IMR-90 (cell line): ENCODE measurements around the gene PPM1J. TPM values are rescaled to one million over a fixed set of nuclear protein-coding genes. Genes with fewer than 3 reads are reported as not detected.

Experiments
- ATAC-seq: fragments of 200-7000 bp; cut with Tn5 transposase; 2 replicates; pipeline ENCODE4 v1.9.1; 2020; ENCODE audit warnings: low read depth, mild to moderate bottlenecking, moderate library complexity
- BruUV-seq: library from RNA; stranded (reverse); fragments of 400-500 nt; replicated peaks from 2 replicates; lab custom pipeline; 2021; lab: Mats Ljungman, UMichigan
- CTCF ChIA-PET: fragments of 300-600 bp; formaldehyde crosslinking; extraction: SDS; loops from one replicate; lab custom pipeline; 2021; ENCODE audit warnings: antibody characterized with exemption; lab: Yijun Ruan, JAX
- POLR2A ChIA-PET: fragments of 300-600 bp; sonication (Branson Sonifier 250); formaldehyde crosslinking; loops from one replicate; lab custom pipeline; 2022; ENCODE audit warnings: antibody characterized with exemption; ENCODE audit not compliant: unreplicated experiment; lab: Charles Lee
- DNase-seq: peaks from one replicate; pipeline ENCODE4 v3.0.0; 2013
- H2AFZ ChIP-seq: replicated peaks from 2 replicates; pipeline ENCODE3; 2013; ENCODE audit warnings: low read length, mild to moderate bottlenecking; ENCODE audit not compliant: poor library complexity
- H2AK5ac ChIP-seq: 2 replicates; pipeline ENCODE4 v1.6.1; 2013; ENCODE audit warnings: low read depth, low read length, inconsistent platforms
- H2AK9ac ChIP-seq: replicated peaks from 2 replicates; pipeline ENCODE3; 2013; ENCODE audit warnings: mild to moderate bottlenecking, low read depth, low read length, moderate library complexity; ENCODE audit not compliant: poor library complexity
- H2BK120ac ChIP-seq: 2 replicates; pipeline ENCODE4 v1.6.1; 2013; ENCODE audit warnings: low read depth, low read length, inconsistent platforms
- H2BK15ac ChIP-seq: 3 replicates; pipeline ENCODE4 v1.6.1; 2013; ENCODE audit warnings: low read depth, low read length, inconsistent platforms
- H2BK20ac ChIP-seq: 2 replicates; pipeline ENCODE4 v1.6.1; 2013; ENCODE audit warnings: low read depth, mild to moderate bottlenecking, inconsistent platforms, low read length, moderate library complexity
- H2BK5ac ChIP-seq: 2 replicates; pipeline ENCODE4 v1.6.1; 2013; ENCODE audit warnings: mild to moderate bottlenecking, low read depth, low read length, inconsistent platforms; ENCODE audit not compliant: poor library complexity, severe bottlenecking
- H3K14ac ChIP-seq: replicated peaks from 2 replicates; pipeline ENCODE4 v1.6.1; 2013; ENCODE audit warnings: low read depth, low read length, inconsistent platforms
- H3K18ac ChIP-seq: 2 replicates; pipeline ENCODE4 v1.6.1; 2013; ENCODE audit warnings: low read depth, low read length, control low read depth
- H3K23ac ChIP-seq: 2 replicates; pipeline ENCODE4 v1.6.1; 2013; ENCODE audit warnings: low read depth, low read length, inconsistent platforms
- H3K27ac ChIP-seq: 2 replicates; pipeline ENCODE4 v1.5.1; 2013; ENCODE audit warnings: mild to moderate bottlenecking, control low read depth, low read length; ENCODE audit not compliant: insufficient read depth
- H3K27me3 ChIP-seq: 2 replicates; pipeline ENCODE4 v1.6.1; 2013; ENCODE audit warnings: low read length; ENCODE audit not compliant: control insufficient read depth, insufficient read depth
- H3K36me3 ChIP-seq: 2 replicates; pipeline ENCODE4 v1.6.1; 2013; ENCODE audit warnings: low read length, mixed read lengths; ENCODE audit not compliant: control insufficient read depth, insufficient read depth
- H3K4ac ChIP-seq: 2 replicates; pipeline ENCODE4 v1.6.1; 2013; ENCODE audit warnings: low read depth, low read length, inconsistent platforms
- H3K4me1 ChIP-seq: 2 replicates; pipeline ENCODE4 v1.6.1; 2013; ENCODE audit warnings: low read length, mixed read lengths; ENCODE audit not compliant: control insufficient read depth, insufficient read depth
- H3K4me2 ChIP-seq: 2 replicates; pipeline ENCODE4 v1.6.1; 2013; ENCODE audit warnings: low read depth, mild to moderate bottlenecking, control low read depth, low read length, moderate library complexity
- H3K4me3 ChIP-seq: 2 replicates; pipeline ENCODE4 v1.5.1; 2013; ENCODE audit warnings: low read depth, mild to moderate bottlenecking, control low read depth, low read length, moderate library complexity; ENCODE audit not compliant: insufficient read depth
- H3K56ac ChIP-seq: 2 replicates; pipeline ENCODE4 v1.6.1; 2013; ENCODE audit warnings: low read length, inconsistent platforms; ENCODE audit not compliant: insufficient read depth; ENCODE audit errors: extremely low read depth
- H3K79me1 ChIP-seq, 2 experiments: 2 replicates each; pipeline ENCODE4 v1.6.1; 2013; ENCODE audit warnings: low read length in 2 of 2, inconsistent platforms in 1 of 2, low read depth in 1 of 2
- H3K9ac ChIP-seq: 2 replicates; pipeline ENCODE4 v1.6.1; 2013; ENCODE audit warnings: low read depth, low read length, control low read depth
- H3K9me1 ChIP-seq: 2 replicates; pipeline ENCODE4 v1.6.1; 2013; ENCODE audit warnings: low read length, inconsistent platforms; ENCODE audit not compliant: insufficient read depth
- H3K9me3 ChIP-seq: 2 replicates; pipeline ENCODE4 v1.6.1; 2013; ENCODE audit warnings: low read length; ENCODE audit not compliant: control insufficient read depth, insufficient read depth
- H4K20me1 ChIP-seq: 2 replicates; pipeline ENCODE4 v1.6.1; 2013; ENCODE audit warnings: low read length, inconsistent platforms; ENCODE audit not compliant: insufficient read depth
- H4K5ac ChIP-seq: 2 replicates; pipeline ENCODE4 v1.6.1; 2013; ENCODE audit warnings: mild to moderate bottlenecking, low read depth, low read length, control low read depth
- H4K8ac ChIP-seq, 2 experiments: 2 replicates each; pipeline ENCODE4 v1.6.1; 2013; ENCODE audit warnings: low read depth in 2 of 2, low read length in 2 of 2, control low read depth in 1 of 2, inconsistent platforms in 1 of 2
- H4K91ac ChIP-seq: 2 replicates; pipeline ENCODE4 v1.6.1; 2013; ENCODE audit warnings: low read depth, low read length, inconsistent platforms; ENCODE audit not compliant: insufficient read depth
- BHLHE40 ChIP-seq: fragments of 150-350 bp; IDR thresholded peaks from 2 replicates; pipeline ENCODE4 v1.6.1; 2016; ENCODE audit warnings: mild to moderate bottlenecking, low read depth, low read length
- CEBPB ChIP-seq: IDR thresholded peaks from 2 replicates; pipeline ENCODE4 v1.6.1; 2012; ENCODE audit warnings: low read depth, low read length, improper control_type of control experiment
- CHD1 ChIP-seq: IDR thresholded peaks from 2 replicates; pipeline ENCODE4 v1.6.1; 2012; ENCODE audit warnings: low read depth, low read length, improper control_type of control experiment
- CTCF ChIP-seq: conservative IDR thresholded peaks from 2 replicates; pipeline ENCODE4 v1.5.1; 2012; ENCODE audit warnings: mild to moderate bottlenecking, low read depth, low read length, improper control_type of control experiment
- ELK1 ChIP-seq: fragments of 150-350 bp; IDR thresholded peaks from 2 replicates; pipeline ENCODE4 v1.6.1; 2016; ENCODE audit warnings: low read depth, mild to moderate bottlenecking, low read length, moderate library complexity, borderline replicate concordance
- MAFK ChIP-seq: IDR thresholded peaks from 2 replicates; pipeline ENCODE4 v1.6.1; 2012; ENCODE audit warnings: low read depth, low read length, improper control_type of control experiment
- MAZ ChIP-seq: IDR thresholded peaks from 2 replicates; pipeline ENCODE4 v1.6.1; 2012; ENCODE audit warnings: low read depth, mild to moderate bottlenecking, low read length, improper control_type of control experiment, moderate library complexity, borderline replicate concordance
- MXI1 ChIP-seq: IDR thresholded peaks from 2 replicates; pipeline ENCODE4 v1.6.1; 2012; ENCODE audit warnings: low read depth, mild to moderate bottlenecking, low read length, moderate library complexity, borderline replicate concordance
- NFE2L2 ChIP-seq: fragments of 150-350 bp; IDR thresholded peaks from 2 replicates; pipeline ENCODE4 v1.6.1; 2016; ENCODE audit warnings: low read depth, mild to moderate bottlenecking, low read length
- POLR2A ChIP-seq: IDR thresholded peaks from 2 replicates; pipeline ENCODE4 v1.6.1; 2012; ENCODE audit warnings: mild to moderate bottlenecking, low read depth, low read length
- RCOR1 ChIP-seq: IDR thresholded peaks from 2 replicates; pipeline ENCODE4 v1.6.1; 2012; ENCODE audit warnings: mild to moderate bottlenecking, low read length, improper control_type of control experiment; ENCODE audit not compliant: insufficient replicate concordance
- RFX5 ChIP-seq: IDR thresholded peaks from 2 replicates; pipeline ENCODE4 v1.8.0; 2012; ENCODE audit warnings: low read depth, mild to moderate bottlenecking, low read length, moderate library complexity
- SMC3 ChIP-seq: fragments of 150-350 bp; IDR thresholded peaks from 2 replicates; pipeline ENCODE4 v1.6.1; 2016; ENCODE audit warnings: low read depth, mild to moderate bottlenecking, antibody characterized with exemption, low read length, moderate library complexity
- USF2 ChIP-seq: fragments of 150-350 bp; IDR thresholded peaks from 2 replicates; pipeline ENCODE4 v1.6.1; 2017; ENCODE audit warnings: mild to moderate bottlenecking, antibody characterized with exemption, low read length, low read depth
- WGBS, 2 experiments: methylation state at CpG; one replicate each; pipeline versions ENCODE4 v1.1.5 to v1.1.7; 2013; ENCODE audit warnings: missing lambda C conversion rate in 2 of 2; ENCODE audit not compliant: insufficient read length in 1 of 2; ENCODE audit errors: extremely low coverage in 2 of 2; 5-methylcytosine and 5-hydroxymethylcytosine counted together
- dilution Hi-C: fragments of 300-500 bp; cut with HindIII; formaldehyde crosslinking; loops from one replicate; pipeline ENCODE4 v1.14.3; 2018; ENCODE audit warnings: low sequenced_read_pairs; ENCODE audit not compliant: unreplicated experiment
- in situ Hi-C: fragments of 300-500 bp; cut with MboI; formaldehyde crosslinking; loops from 3 replicates; pipeline ENCODE4 v1.14.3; 2019; ENCODE audit warnings: low sequenced_read_pairs, inconsistent platforms, mixed read lengths
- intact Hi-C: fragments of 100-400 bp; cut with micrococcal nuclease; formaldehyde crosslinking; loops from 2 replicates; pipeline ENCODE4 v1.10.0; 2022
- polyA plus RNA-seq, 3 experiments: library from polyadenylated mRNA; depleted of rRNA; stranded (reverse); fragments of >200 nt; gene quantifications; 2 replicates each; pipeline ENCODE4 v1.2.3, GENCODE V29; 2012; ENCODE audit warnings: low replicate concordance in 1 of 3
- total RNA-seq: library from RNA; depleted of rRNA; stranded (reverse); fragments of >200 nt; gene quantifications from 2 replicates; pipeline ENCODE4 v1.2.3, GENCODE V29; 2012

PPM1J gene
- total and polyA plus RNA-seq, 2 of the 4 experiments (the other 2 are of a cell fraction): 1.8 to 2.4 TPM

- H3K56ac ChIP-seq: peak within 1 kb of the TSS; percentile 90
- H3K79me1 ChIP-seq: peaks cover 30 to 63% of the 10 kb centered on the region in 2 experiments
- H2BK120ac ChIP-seq: peak within 1 kb of the TSS; percentile 78
- H3K9me1 ChIP-seq: no peaks in the 10 kb centered on the region
- peak within 1 kb of the TSS; percentile 88 for H4K91ac ChIP-seq
- peak within 1 kb of the TSS; percentile 71 for H3K4me3 ChIP-seq
- H2BK15ac ChIP-seq: peak within 1 kb of the TSS; percentile 53; the same call in 1 of the 3 replicates
- peak within 1 kb of the TSS; percentile 62 for H2AK5ac ChIP-seq
- ChIA-PET POLR2A (interaction anchor here (0.8 to 1.0 kb wide), 2 partner anchors 31 to 56 kb away, joined by 3 read pairs; partner anchors contain the start of gene ST7L), CTCF (interaction anchor here (0.6 to 1.9 kb wide), 9 partner anchors 11 to 303 kb away, joined by 3 to 8 read pairs (median 5); no protein-coding TSS in a partner anchor)
- H3K4me2 ChIP-seq: peak within 1 kb of the TSS; percentile 96
- no peak within 1 kb of the TSS for H2BK20ac ChIP-seq
- BruUV-seq: no TSS peak
- peak within 1 kb of the TSS; percentile 82 for H4K5ac ChIP-seq
- H2AK9ac ChIP-seq: peak within 1 kb of the TSS; percentile 94
- H3K14ac ChIP-seq: peak within 1 kb of the TSS; percentile 95
- peak within 1 kb of the TSS; percentile 86 for H3K4ac ChIP-seq
- DNase-seq (peak; percentile 67), ATAC-seq (peak; percentile 71)
- peak within 1 kb of the TSS; percentile 97 for H3K27ac ChIP-seq
- peaks cover 2% of the 10 kb centered on the region; the same call in 1 of the 2 replicates for H3K4me1 ChIP-seq
- H2AFZ ChIP-seq: peak within 1 kb of the TSS; percentile 95
- H2BK5ac ChIP-seq: peak within 1 kb of the TSS; percentile 86
- H3K9me3 ChIP-seq: no peaks in the 10 kb centered on the region
- peaks cover 2% of the 10 kb centered on the region; the same call in 1 of the 2 replicates for H3K36me3 ChIP-seq
- in situ Hi-C loops: no loop called here
- dilution Hi-C loops: no loop called here
- peak within 1 kb of the TSS; percentile 89 for H3K9ac ChIP-seq
- H3K23ac ChIP-seq: peak within 1 kb of the TSS; percentile 95
- peak within 1 kb of the TSS; percentile 75 for H3K18ac ChIP-seq
- H4K8ac ChIP-seq: peak within 1 kb of the TSS; percentile 81 to 82
- H3K27me3 ChIP-seq: no peaks in the 10 kb centered on the region
- H4K20me1 ChIP-seq: no peaks in the 10 kb centered on the region; the same call in 1 of the 2 replicates
- intact Hi-C loops: loop anchor here (1.0 to 5.0 kb wide), 4 partner anchors 26 to 283 kb away; partner anchors contain the start of genes CAPZA1 and ST7L
- 0% methylated on average over 10 of the region's 30 CpGs; no CpG with 5 or more reads in 1 of the 2 experiments for WGBS, 2 experiments
- TF ChIP-seq ELK1 (no peak), NFE2L2 (no peak), SMC3 (no peak), RFX5 (no peak), MAZ (peak; percentile 57), CTCF (no peak), MXI1 (no peak; the same call in 1 of the 2 replicates), MAFK (no peak), RCOR1 (no peak), CHD1 (no peak; the same call in 1 of the 2 replicates), CEBPB (no peak), POLR2A (peak; percentile 10; the same call in 1 of the 2 replicates), BHLHE40 (no peak), USF2 (no peak)
These were observed 40.6 kb downstream of the PPM1J start, which contains the start of gene MOV10 for GRCh38 chr1:112674440-112674985. TSS of gene MOV10 (plus strand) at chr1:112674659. CDS start at chr1:112674913, 254 bp downstream.
